SU-DHL-6 (cell line): Measurements from ENCODE around the gene ATP7B.
"Not testable (repeated sequence)": the region's sequence is repeated elsewhere in the genome, so short reads cannot be mapped to it uniquely, and the experiment has no call there.

ENCODE experiments used
- H2AFZ ChIP-seq: fragments of 200-600 bp; sonication (generic); 2 replicates; pipeline ENCODE4 v1.6.1; 2014; ENCODE audit warnings: low read depth, mild to moderate bottlenecking, moderate library complexity, mixed read lengths, antibody characterized with exemption, low read length; ENCODE audit not compliant: severe bottlenecking
- H3F3A ChIP-seq: fragments of 200-600 bp; shearing (Covaris generic); 2 replicates; pipeline ENCODE4 v1.6.0; 2016; ENCODE audit warnings: antibody characterized with exemption, mild to moderate bottlenecking; ENCODE audit not compliant: insufficient read depth
- H3K27ac ChIP-seq: fragments of 200-600 bp; sonication (generic); 2 replicates; pipeline ENCODE4 v1.5.1; 2016; ENCODE audit warnings: low read depth, mild to moderate bottlenecking, low read length, moderate library complexity, mixed read lengths
- H3K27me3 ChIP-seq: fragments of 200-600 bp; sonication (generic), shearing (Covaris generic); 2 replicates; pipeline ENCODE4 v1.6.0; 2014; ENCODE audit warnings: mild to moderate bottlenecking, low read length
- H3K36me3 ChIP-seq: fragments of 200-600 bp; sonication (generic); 2 replicates; pipeline ENCODE4 v1.6.1; 2014; ENCODE audit warnings: mild to moderate bottlenecking, low read length, mixed read lengths
- H3K4me2 ChIP-seq: fragments of 300-600, 200-600 bp; shearing (Covaris generic), sonication (generic); 2 replicates; pipeline ENCODE4 v1.6.0; 2014; ENCODE audit warnings: low read length, low read depth, mild to moderate bottlenecking; ENCODE audit not compliant: poor library complexity, severe bottlenecking
- H3K4me3 ChIP-seq: fragments of 200-600 bp; sonication (generic); 2 replicates; pipeline ENCODE4 v1.5.1; 2014; ENCODE audit warnings: antibody characterized with exemption, low read length, mild to moderate bottlenecking, mixed read lengths; ENCODE audit not compliant: insufficient read depth, poor library complexity, severe bottlenecking
- H3K79me2 ChIP-seq: fragments of 200-600 bp; sonication (generic); 2 replicates; pipeline ENCODE4 v1.6.1; 2014; ENCODE audit warnings: mild to moderate bottlenecking, low read length, moderate library complexity; ENCODE audit not compliant: insufficient read depth
- H3K9ac ChIP-seq: fragments of 200-600 bp; sonication (generic); 2 replicates; pipeline ENCODE4 v1.7.0; 2014; ENCODE audit warnings: mild to moderate bottlenecking, low read length
- H3K9me2 ChIP-seq: fragments of 200-600 bp; sonication (generic); replicated peaks from 2 replicates; pipeline ENCODE4 v1.6.1; 2014; ENCODE audit warnings: low read length; ENCODE audit not compliant: insufficient read depth
- H3K9me3 ChIP-seq: fragments of 200-600 bp; sonication (generic); 2 replicates; pipeline ENCODE4 v1.6.1; 2014; ENCODE audit warnings: low read length, mixed read lengths; ENCODE audit not compliant: insufficient read depth
- H4K20me1 ChIP-seq: fragments of 200-600 bp; sonication (generic); 2 replicates; pipeline ENCODE4 v1.6.1; 2014; ENCODE audit warnings: low read depth, mild to moderate bottlenecking, antibody characterized with exemption, low read length, moderate library complexity, mixed read lengths
- CTCF ChIP-seq: fragments of 200-600 bp; sonication (generic); IDR thresholded peaks from one replicate; pipeline ENCODE4 v1.5.1; 2017; ENCODE audit warnings: antibody characterized with exemption, mild to moderate bottlenecking, low read length, moderate library complexity; ENCODE audit not compliant: insufficient read depth, poor library complexity, severe bottlenecking
- EZH2phosphoT487 ChIP-seq: fragments of 200-600 bp; sonication (generic), shearing (Covaris generic); conservative IDR thresholded peaks from 2 replicates; pipeline ENCODE4 v1.6.1; 2018; ENCODE audit warnings: mild to moderate bottlenecking, antibody characterized with exemption, low read length, moderate library complexity, mixed read lengths

ATP7B gene

GRCh38 chr13:52034616-52035226 lies 23.5 kb upstream of the ATP7B start:
- Histone ChIP-seq H3K4me3 (no peak overlapping the region), H3F3A (no peaks in the 10 kb centered on the region), H3K36me3 (no peaks in the 10 kb centered on the region), H4K20me1 (0 out of 2 replicates have a peak, but pooled peaks cover 3% of the 10 kb centered on the region), H2AFZ (no peak overlapping the region), H3K79me2 (no peaks in the 10 kb centered on the region), H3K27ac (no peak overlapping the region), H3K9ac (no peak overlapping the region), H3K9me3 (no peaks in the 10 kb centered on the region), H3K4me2 (no peak overlapping the region), H3K9me2 (no peaks in the 10 kb centered on the region), H3K27me3 (no peaks in the 10 kb centered on the region)
- TF ChIP-seq EZH2phosphoT487 (no peak), CTCF (no peak)

GRCh38 chr13:52033039-52033438 lies 21.8 kb upstream of the ATP7B start:
- H3K9ac ChIP-seq: no peak overlapping the region
- no peak overlapping the region for H2AFZ ChIP-seq
- H3K9me3 ChIP-seq: no peaks in the 10 kb centered on the region
- H3K79me2 ChIP-seq: no peaks in the 10 kb centered on the region
- no peak overlapping the region for H3K4me3 ChIP-seq
- H3K27me3 ChIP-seq: no peaks in the 10 kb centered on the region
- TF ChIP-seq CTCF: no peak
- H3F3A ChIP-seq: no peaks in the 10 kb centered on the region
- no peaks in the 10 kb centered on the region for H3K9me2 ChIP-seq
- H3K27ac ChIP-seq: no peak overlapping the region
- 0 out of 2 replicates have a peak, but pooled peaks cover 3% of the 10 kb centered on the region for H4K20me1 ChIP-seq
- no peak overlapping the region for H3K4me2 ChIP-seq
- H3K36me3 ChIP-seq: no peaks in the 10 kb centered on the region

- H3K4me3 ChIP-seq, H2AFZ ChIP-seq, H3K79me2 ChIP-seq, H3K27me3 ChIP-seq, H3K9ac ChIP-seq, H3K9me2 ChIP-seq, H3F3A ChIP-seq, H4K20me1 ChIP-seq, H3K27ac ChIP-seq, H3K9me3 ChIP-seq, H3K4me2 ChIP-seq, H3K36me3 ChIP-seq: not testable (repeated sequence)
Observed at GRCh38 chr13:52030401-52030800, 19.2 kb upstream of the ATP7B start.

GRCh38 chr13:52029569-52029968 lies 18.3 kb upstream of the ATP7B start:
- no peak overlapping the region for H3K27ac ChIP-seq
- H3K9me3 ChIP-seq: no peaks in the 10 kb centered on the region
- H3K36me3 ChIP-seq: 0 out of 2 replicates have a peak, but pooled peaks cover 2% of the 10 kb centered on the region
- H3K9me2 ChIP-seq: no peaks in the 10 kb centered on the region
- H3K27me3 ChIP-seq: no peaks in the 10 kb centered on the region
- H2AFZ ChIP-seq: no peak overlapping the region
- TF ChIP-seq EZH2phosphoT487 (no peak), CTCF (no peak)
- H3K9ac ChIP-seq: no peak overlapping the region
- no peak overlapping the region for H3K4me2 ChIP-seq
- no peaks in the 10 kb centered on the region for H3F3A ChIP-seq
- H3K4me3 ChIP-seq: no peak overlapping the region
- no peaks in the 10 kb centered on the region for H4K20me1 ChIP-seq
- H3K79me2 ChIP-seq: peaks cover 9% of the 10 kb centered on the region; the same call in 1 of the 2 replicates
